ENCODE results near the gene SRP68. TPM values are rescaled to one million over a fixed set of nuclear protein-coding genes. Genes with fewer than 3 reads are reported as not detected.
"Not testable (repeated sequence)": the region's sequence is repeated elsewhere in the genome, so short reads cannot be mapped to it uniquely, and the experiment has no call there.

The SRP68 gene
- polyA plus RNA-seq, 1 donor, result 86.8 TPM

GRCh38 chr17:76076765-76077583, 4.7 kb upstream of the SRP68 start:
- DNase-seq, result no peak

DNA sequence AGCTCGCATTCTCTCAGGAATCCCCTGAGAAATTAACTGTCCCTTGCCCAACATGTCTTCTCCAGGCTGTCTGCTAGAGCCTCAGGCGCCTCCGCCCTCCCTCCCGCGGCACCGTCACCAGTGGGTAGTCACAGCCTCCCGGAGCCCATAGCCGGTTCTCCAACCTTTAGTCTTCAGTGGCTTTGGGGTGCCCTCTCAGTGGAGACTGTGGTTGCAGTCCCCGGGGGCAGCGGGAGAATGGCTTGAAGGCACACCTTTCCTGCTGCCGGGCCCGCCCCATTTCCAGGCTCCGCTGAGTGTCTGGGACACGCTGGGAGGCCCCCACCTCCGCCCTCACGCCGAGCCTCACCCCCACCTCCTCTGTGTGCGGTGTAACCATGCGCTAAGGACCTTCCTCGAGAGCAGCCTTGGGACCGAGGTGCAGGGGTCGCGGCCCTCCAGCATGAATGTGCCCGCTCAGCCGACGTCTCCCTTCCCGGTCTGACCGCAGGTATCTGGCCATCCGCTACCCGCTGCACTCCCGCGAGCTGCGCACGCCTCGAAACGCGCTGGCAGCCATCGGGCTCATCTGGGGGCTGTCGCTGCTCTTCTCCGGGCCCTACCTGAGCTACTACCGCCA, 3.9 kb upstream of the SRP68 start:
- DNase-seq, result no peak

DNA sequence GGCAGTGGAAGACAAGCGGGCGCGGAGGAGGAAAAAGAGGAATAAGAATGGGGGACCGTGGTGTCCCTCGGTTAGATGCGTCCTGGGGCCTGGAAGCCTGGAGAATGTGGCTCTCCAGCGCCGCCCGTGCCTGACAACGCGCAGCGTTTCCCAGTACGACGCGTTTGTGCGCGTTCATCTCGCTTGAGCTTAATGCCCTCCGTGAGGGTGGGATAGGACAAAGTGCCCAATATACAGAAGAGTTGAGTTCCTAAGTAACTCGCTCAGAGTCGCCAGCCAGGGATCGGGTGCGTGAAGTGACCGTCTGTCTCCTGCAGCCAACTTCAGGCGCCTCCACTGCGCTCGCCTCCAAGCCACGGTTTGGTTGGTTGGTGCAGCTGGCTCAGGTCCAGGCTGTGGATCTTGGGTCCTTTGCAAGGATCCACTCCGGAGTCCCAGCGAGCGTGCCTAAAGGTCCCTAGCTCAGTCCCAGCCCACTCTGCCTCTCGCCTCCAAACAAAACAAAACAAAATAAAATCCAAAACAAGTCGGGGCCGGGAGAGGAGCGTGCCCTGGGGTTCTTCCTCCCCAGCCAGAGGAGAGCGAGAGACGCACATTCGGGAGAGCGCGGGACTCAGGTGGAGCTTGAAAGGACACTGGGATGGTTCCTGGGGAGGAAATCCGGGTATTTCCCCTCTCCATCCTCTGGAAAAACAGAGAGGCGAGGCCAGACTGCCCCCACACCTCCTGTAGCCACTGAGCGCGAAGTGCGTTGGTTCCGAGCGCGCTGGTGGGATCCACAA, 3.2 kb upstream of the SRP68 start:
- DNase-seq, result no peak

DNA sequence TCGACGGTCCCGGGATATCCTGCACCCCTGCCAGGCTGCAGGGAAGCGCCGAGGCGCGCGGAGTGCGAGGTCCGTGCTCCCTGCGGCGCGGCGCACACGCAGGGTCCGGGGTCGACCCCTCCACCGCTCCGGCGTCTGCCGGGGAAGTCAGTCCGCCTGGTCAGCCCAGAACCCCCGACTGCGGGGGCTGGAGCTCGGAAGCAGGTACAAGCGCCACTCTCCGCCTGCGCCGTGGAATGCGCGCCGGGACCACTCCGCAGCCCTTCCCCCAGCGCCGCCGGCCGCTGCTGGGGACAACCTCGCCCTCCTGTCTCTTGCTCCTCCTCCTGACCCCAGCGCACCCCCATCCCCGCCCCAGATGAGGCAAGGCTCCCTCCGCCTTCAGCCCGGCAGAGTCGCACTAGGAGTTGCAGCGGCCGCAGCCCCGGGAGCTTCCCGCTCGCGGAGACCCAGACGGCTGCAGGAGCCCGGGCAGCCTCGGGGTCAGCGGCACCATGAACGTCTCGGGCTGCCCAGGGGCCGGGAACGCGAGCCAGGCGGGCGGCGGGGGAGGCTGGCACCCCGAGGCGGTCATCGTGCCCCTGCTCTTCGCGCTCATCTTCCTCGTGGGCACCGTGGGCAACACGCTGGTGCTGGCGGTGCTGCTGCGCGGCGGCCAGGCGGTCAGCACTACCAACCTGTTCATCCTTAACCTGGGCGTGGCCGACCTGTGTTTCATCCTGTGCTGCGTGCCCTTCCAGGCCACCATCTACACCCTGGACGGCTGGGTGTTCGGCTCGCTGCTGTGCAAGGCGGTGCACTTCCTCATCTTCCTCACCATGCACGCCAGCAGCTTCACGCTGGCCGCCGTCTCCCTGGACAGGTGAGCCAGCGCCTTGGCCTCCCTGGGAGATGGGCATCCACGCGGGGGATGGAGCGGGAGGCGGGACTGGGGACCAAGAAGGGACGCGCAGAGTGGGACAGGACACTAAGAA, 2.4 kb upstream of the SRP68 start, which contains the start of gene GALR2:
Gene GALR2 (plus strand): TSS at position 392 of the 974 bp plus-strand sequence. CDS start 103 bp downstream, at position 495.
- no peak for DNase-seq

DNA sequence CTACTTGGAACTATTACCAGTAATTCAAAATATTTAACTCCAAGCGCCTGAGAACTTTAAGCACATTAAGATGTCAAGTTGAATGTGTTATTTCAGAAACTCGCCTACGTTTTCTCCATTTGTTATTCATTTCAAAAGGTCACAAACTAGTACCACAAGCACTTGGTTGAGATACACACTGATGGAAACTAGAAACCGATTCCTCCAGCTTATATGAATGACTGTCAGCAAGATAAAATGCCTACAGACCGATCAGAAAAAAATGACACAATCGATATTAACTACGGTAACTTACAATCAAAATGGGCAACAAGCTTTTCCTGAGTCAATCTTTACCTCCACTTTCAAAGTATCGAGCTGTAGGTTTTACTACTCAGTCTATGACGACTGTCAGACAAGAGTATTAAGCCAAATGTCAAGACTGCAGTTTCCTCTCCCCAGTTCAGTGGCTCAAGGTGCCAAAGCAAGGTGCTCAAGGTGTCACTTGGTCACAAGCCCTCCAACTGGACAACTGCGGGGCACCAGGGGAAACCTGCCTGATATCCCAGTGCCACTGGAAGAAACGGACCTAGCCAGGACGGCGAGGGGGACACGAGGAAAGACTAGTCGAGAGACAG, 678 bp downstream of the SRP68 start:
- DNase-seq, result no peak

DNA sequence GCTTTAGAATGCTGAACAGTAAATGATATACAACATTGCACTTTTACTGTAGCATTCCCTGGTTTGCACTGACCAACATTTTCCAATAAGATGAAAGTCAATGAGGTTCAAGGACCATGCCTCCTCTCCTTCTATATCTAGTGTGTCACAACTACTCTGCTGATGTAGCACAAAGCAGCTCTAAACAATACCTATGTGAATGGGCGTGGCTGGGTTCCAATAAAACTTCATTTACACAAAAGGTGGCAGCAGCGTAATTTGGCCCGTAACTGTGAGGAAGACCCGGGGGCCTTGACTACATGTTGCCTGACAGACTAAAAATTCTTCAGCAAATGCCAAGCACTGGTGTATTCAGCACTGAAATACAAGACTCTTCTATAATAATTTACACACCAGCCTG, 6.5 kb downstream of the SRP68 start:
- DNase-seq, result no peak

GRCh38 chr17:76063875-76064546, 8.3 kb downstream of the SRP68 start:
- no peak for DNase-seq

DNA sequence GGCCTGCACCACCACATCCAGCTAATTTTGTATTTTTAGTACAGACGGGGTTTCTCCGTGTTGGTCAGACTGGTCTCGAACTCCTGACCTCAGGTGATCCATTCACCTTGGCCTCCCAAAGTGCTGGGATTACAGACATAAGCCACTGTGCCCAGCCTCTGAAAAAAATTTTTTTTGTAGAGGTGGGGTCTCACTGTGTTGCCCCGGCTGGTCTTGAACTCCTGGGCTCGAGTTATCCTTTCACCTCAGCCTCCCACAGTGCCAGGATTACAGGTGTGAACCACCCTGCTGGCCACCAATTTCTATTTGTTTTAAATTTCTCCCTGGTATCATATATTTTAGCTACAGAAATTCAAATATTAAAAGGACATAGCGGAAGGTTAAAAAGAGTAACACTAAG, 14.1 kb downstream of the SRP68 start:
- DNase-seq, result not testable (repeated sequence)

DNA sequence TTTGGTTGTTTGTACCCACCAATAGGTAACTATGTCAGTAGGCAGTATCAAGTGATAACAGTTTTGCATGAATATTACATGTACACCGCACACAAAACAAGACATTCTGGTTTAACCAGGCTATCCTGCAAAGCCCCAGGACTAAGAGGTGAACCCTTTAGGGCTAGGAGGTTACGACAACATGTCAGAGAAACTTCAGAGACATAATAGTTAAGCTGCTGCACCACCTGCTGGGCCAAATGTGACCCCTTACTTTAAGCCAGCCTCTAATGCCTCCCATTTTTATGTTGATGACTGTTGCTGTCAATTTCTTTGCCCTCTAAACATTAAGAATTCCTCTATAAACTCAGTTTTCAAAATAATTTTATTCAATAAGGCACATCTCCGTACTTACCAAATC, 15.4 kb downstream of the SRP68 start:
- DNase-seq, result no peak

- no peak for DNase-seq
These were observed 18.2 kb downstream of the SRP68 start for GRCh38 chr17:76054112-76054476.

- no peak for DNase-seq
These were observed 18.8 kb downstream of the SRP68 start for GRCh38 chr17:76053246-76054111.

GRCh38 chr17:76051561-76051960, 20.8 kb downstream of the SRP68 start:
- no peak for DNase-seq

- no peak for DNase-seq
These were observed 21.5 kb downstream of the SRP68 start for GRCh38 chr17:76050538-76051467.

GRCh38 chr17:76049836-76050537, 22.3 kb downstream of the SRP68 start:
- no peak for DNase-seq

DNA sequence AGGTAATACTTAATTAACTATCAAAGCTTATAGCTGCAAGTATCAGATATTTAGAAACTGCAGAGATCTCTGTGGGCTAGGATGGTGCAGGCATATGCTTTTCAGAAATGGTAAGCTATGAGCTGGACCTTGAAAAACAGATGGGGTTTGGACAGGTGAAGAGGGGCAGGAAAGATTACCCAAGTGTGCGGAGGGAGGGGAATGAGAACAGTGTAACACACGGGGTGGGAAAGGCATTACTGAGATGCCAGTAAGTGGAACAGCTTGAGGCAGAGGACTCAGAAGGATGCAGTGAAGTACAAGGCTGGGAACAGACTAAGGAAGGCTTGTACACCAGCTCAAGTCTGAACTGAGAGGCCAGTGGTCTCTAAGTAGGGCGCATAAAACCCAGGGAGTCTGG, 23.1 kb downstream of the SRP68 start:
- DNase-seq, result no peak

- no peak for DNase-seq
These were observed 23.6 kb downstream of the SRP68 start for GRCh38 chr17:76048711-76049110.

DNA sequence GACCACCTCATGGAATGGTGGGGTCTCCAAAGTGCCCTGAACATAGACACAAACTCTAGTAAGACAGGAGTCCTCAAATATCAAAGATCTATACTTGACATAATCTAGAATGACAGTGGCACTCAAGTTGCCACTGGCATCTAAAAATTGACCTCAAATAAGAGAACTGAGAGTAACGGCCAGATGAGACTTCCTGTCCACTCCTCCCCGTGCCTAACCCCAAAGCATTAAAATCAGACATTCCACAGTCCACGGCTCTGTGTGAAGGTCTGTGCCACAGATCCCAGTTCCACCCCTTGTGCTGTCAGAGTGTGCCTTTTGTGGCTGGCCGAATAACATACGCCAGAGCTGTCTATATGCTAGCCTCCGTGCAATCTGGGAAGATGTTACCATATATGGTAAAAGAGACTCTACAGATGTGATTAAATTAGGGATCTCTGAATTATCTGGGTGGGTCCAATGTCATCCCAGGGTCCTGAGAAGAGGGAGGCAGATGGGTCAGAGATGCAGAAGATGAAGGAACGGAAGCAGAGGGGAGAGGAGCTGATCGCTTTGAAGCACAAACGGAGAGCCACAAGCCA, 24.2 kb downstream of the SRP68 start:
- DNase-seq, result no peak

DNA sequence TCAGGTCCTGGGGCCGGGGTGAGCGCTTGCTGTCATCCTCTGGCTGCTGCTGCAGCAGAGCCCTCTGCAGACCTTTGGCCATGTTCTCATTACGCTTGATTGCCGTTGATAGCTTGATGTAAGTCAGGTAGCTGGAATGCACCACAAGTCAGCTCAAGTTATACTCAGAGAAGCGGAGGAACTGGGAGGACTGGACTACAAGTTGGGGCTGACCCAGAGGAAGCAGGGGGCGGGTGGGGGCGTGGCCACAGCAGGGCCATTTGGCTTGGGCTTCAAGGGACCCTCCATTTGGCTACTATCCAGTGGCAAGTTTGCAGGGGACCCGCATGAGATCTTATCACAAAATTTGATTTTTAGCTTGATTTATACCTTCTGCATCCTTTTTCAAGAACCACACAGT, 26.3 kb downstream of the SRP68 start:
- DNase-seq, result no peak

All from hindlimb muscle (tissue), 1 donor.